GM13977 (cell line): ENCODE measurements around the gene SLC35E4.

Experiments
- DNase-seq: peaks from one replicate; pipeline ENCODE4 v3.0.0; 2012; ENCODE audit warnings: low spot score
- in situ Hi-C: fragments of 300-500 bp; cut with MboI; formaldehyde crosslinking; loops from one replicate; pipeline ENCODE4 v1.12.0; 2022; ENCODE audit warnings: low sequenced_read_pairs, low pct_unique_long_range_greater_than_20kb, mixed read lengths, inconsistent platforms; ENCODE audit not compliant: unreplicated experiment
- TF ChIP-seq, protein P1 (sequence below): IDR thresholded peaks from 2 replicates; pipeline ENCODE4 v1.5.1; 2012; ENCODE audit warnings: mild to moderate bottlenecking, control low read depth; ENCODE audit not compliant: insufficient read depth; ENCODE audit errors: extremely low read depth, missing control alignments

Gene SLC35E4

DNA sequence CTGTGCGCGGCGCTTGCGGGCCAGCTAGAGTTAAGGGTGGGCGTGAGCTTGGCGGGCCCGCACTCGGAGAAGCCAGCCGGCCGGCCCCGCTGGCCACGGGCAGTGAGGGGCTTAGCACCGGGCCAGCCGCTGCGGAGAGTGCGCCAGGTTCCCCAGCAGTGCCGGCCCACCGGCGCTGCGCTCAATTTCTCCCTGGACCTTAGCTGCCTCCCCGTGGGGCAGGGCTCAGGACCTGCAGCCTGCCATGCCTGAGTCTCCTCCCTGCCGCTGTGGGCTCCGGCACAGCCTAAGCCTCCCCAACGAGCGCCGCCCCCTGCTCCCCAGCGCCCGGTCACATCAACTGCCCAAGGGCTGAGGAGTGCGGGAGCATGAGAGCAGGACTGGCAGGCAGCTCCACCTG lies 38.7 kb upstream of the SLC35E4 start:
- TF ChIP-seq, protein P1, sequence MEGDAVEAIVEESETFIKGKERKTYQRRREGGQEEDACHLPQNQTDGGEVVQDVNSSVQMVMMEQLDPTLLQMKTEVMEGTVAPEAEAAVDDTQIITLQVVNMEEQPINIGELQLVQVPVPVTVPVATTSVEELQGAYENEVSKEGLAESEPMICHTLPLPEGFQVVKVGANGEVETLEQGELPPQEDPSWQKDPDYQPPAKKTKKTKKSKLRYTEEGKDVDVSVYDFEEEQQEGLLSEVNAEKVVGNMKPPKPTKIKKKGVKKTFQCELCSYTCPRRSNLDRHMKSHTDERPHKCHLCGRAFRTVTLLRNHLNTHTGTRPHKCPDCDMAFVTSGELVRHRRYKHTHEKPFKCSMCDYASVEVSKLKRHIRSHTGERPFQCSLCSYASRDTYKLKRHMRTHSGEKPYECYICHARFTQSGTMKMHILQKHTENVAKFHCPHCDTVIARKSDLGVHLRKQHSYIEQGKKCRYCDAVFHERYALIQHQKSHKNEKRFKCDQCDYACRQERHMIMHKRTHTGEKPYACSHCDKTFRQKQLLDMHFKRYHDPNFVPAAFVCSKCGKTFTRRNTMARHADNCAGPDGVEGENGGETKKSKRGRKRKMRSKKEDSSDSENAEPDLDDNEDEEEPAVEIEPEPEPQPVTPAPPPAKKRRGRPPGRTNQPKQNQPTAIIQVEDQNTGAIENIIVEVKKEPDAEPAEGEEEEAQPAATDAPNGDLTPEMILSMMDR = no peak
- in situ Hi-C loops = no loop called here
- no peak for DNase-seq

DNA sequence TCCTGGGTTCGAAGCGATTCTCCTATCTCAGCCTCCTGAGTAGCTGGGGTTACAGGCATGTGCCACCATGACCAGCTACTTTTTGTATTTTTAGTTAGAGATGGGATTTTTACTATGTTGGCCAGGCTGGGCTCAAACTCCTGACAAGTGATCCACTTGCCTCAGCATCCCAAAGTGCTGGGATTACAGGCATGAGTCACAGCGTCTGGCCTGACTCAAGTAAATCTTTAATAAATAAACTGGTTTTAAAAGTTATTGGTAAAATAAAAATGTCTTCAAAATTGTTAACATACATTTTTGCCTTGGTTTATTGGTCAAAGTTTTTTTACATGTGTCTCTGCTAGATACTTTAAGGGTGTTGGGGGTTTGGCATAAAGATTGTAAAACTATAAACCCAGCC lies 36.6 kb upstream of the SLC35E4 start:
- in situ Hi-C loops = no loop called here
- TF ChIP-seq, protein P1 = no peak
- no peak for DNase-seq

DNA sequence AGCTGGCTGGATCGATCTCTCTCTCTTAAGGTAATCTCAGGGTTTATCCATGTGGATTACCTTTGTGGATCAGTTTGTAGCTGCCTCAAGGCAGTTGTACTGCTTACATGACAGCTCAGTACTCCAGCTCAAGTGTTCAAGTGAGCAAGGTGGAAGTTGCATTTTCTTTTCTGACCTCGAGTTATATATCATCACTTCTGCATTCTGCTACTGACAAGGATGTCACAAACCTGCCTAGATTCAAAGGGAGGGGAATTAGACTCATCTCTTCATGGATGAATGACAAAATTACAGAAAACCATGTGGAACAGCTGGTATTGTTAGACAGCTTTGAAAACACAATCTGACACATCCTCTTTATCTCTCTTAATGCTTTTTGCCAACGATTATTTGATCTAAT lies 34.7 kb upstream of the SLC35E4 start:
- in situ Hi-C loops = no loop called here
- TF ChIP-seq, protein P1 = no peak
- DNase-seq = no peak

DNA sequence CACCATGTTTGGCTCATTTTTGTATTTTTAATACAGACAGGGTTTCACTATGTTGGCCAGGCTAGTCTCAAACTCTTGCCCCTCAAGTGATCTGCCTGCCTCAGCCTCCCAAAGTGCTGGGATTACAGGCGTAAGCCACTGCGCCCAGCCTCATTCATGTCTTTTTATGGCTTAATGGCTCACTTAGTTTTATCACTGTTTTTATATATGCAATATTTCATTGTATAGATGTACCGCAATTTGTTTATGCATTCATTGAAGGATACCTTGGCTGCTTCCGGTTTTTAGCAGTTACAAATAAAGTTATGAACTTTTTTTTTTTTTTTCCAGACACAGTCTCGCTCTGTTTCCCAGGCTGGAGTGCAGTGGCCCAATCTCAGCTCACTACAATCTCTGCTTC lies 34.1 kb upstream of the SLC35E4 start:
- in situ Hi-C loops = no loop called here

DNA sequence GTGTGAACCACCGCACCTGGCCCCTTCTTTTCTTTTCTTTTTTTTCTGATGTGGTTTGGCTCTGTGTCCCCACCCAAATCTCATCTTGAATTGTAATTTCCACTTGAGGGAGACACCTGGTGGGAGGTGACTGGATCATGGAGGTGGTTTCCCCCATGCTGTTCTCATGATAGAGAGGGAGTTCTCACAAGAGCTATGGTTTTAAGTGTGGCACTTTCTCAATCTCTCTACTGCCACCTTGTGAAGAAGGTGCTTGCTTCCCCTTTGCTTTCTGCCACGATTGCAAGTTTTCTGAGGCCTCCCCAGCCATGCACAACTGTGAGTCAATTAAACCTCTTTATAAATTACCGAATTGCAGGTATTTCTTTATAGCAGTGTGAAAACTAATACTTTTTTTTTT lies 33.5 kb upstream of the SLC35E4 start:
- TF ChIP-seq, protein P1 = peak; percentile 48
- in situ Hi-C loops = no loop called here
- no peak for DNase-seq

More for the DNA sequence above, 34.1 kb upstream of the SLC35E4 start:
- no peak for DNase-seq
- TF ChIP-seq, protein P1 = no peak

DNA sequence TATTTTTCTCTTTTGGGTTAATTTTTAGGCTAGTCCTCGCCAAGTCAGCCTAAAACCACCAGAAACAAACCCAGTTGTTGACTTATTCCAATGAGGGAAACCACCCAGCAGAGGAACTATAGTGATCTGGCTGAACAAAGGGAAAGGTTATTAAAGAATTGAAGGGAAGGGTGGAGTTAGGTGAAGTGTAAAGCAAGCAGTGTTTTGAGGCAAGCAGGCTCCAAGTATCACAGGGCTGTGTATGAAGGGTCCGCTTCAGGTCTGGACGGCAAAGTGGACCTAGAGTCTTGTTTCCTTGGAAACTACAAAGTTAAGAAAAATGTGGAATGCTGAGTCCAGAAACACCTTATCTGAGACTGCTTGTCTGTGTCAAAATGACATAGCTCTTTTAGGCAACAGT lies 31.8 kb upstream of the SLC35E4 start:
- in situ Hi-C loops = no loop called here
- TF ChIP-seq, protein P1 = no peak
- DNase-seq = no peak

DNA sequence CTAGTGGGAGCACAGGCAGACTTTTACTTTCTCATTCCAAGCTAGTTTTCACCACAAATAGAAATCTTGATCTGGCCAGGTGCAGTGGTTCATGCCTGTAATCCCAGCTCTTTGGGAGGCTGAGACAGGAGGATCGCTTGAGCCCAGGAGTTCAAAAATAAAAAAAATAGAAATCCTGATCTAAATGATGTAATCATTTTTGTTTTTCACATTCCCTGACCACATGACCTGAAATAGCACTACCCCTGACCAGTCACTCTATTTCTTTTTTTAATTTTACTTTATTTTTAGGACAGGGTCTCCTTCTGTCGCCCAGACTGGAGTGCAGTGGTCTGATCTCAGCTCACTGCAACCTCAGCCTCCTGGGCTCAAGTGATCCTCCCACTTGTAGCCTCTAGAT lies 30.9 kb upstream of the SLC35E4 start:
- TF ChIP-seq, protein P1 = no peak
- in situ Hi-C loops = no loop called here
- DNase-seq = no peak
